BLaER1 treated with 17β-estradiol and CSF1 and Interleukin-3, amounts not matched to agents 10 nM and 100 nM (cell line): ENCODE data around the gene KRTAP4-11.

Experiments used
- H3K27ac ChIP-seq, 11 experiments: shearing (Covaris generic); formaldehyde crosslinking; 2 replicates each; pipeline ENCODE4 v1.8.1; 2022
- H3K27me3 ChIP-seq, 11 experiments: shearing (Covaris generic); formaldehyde crosslinking; 2 replicates each; pipeline ENCODE4 v1.8.1; 2022
- H3K36me3 ChIP-seq, 11 experiments: shearing (Covaris generic); formaldehyde crosslinking; 2 replicates each; pipeline ENCODE4 v1.8.1; 2022
- H3K4me1 ChIP-seq, 10 experiments: shearing (Covaris generic); formaldehyde crosslinking; 2 replicates each; pipeline ENCODE4 v1.8.1; 2022
- H3K4me2 ChIP-seq, 11 experiments: shearing (Covaris generic); formaldehyde crosslinking; 2 replicates each; pipeline ENCODE4 v1.8.1; 2022
- H3K4me3 ChIP-seq, 10 experiments: shearing (Covaris generic); formaldehyde crosslinking; 2 replicates each; pipeline ENCODE4 v1.8.1; 2022
- H3K9ac ChIP-seq, 11 experiments: shearing (Covaris generic); formaldehyde crosslinking; 2 replicates each; pipeline ENCODE4 v1.8.1; 2022
- H3K9me3 ChIP-seq, 11 experiments: shearing (Covaris generic); formaldehyde crosslinking; replicated peaks in 1 of 11; 2 replicates each; pipeline ENCODE4 v1.8.1; 2022
- H4K20me1 ChIP-seq, 11 experiments: shearing (Covaris generic); formaldehyde crosslinking; 2 replicates each; pipeline ENCODE4 v1.8.1; 2022
- Cebpa-rat ChIP-seq, 11 experiments: shearing (Covaris generic); IDR thresholded peaks; 2 replicates each; pipeline ENCODE4 v1.8.1; 2022

Gene KRTAP4-11

GRCh38 chr17:41071606-41072360 is 46.4 kb downstream of the KRTAP4-11 start:
- no peaks in the 10 kb centered on the region for H4K20me1 ChIP-seq
- H3K4me1 ChIP-seq: no peaks in the 10 kb centered on the region
- H3K4me3 ChIP-seq: no peak overlapping the region
- TF ChIP-seq Cebpa-rat (IDR thresholded peaks at IDR 0.05): no peak
- no peak overlapping the region for H3K9ac ChIP-seq
- H3K27ac ChIP-seq: no peak overlapping the region
- H3K9me3 ChIP-seq: peaks cover 0 to 4% (median 0%) of the 10 kb centered on the region in 11 experiments; a peak in 2 of 22 replicates
- H3K4me2 ChIP-seq: no peak overlapping the region
- H3K27me3 ChIP-seq: no peaks in the 10 kb centered on the region
- no peaks in the 10 kb centered on the region for H3K36me3 ChIP-seq

- Histone ChIP-seq H3K4me1 (no peaks in the 10 kb centered on the region), H3K36me3 (no peaks in the 10 kb centered on the region), H3K4me3 (no peak overlapping the region), H3K27me3 (no peaks in the 10 kb centered on the region), H4K20me1 (no peaks in the 10 kb centered on the region), H3K4me2 (no peak overlapping the region; a peak in 1 of 22 replicates), H3K9me3 (no peaks in the 10 kb centered on the region), H3K9ac (no peak overlapping the region), H3K27ac (no peak overlapping the region)
- TF ChIP-seq Cebpa-rat (IDR thresholded peaks at IDR 0.05): no peak
Measured at GRCh38 chr17:41069031-41069430, 49.1 kb downstream of the KRTAP4-11 start.

- H3K9ac ChIP-seq: no peak overlapping the region
- no peaks in the 10 kb centered on the region for H3K27me3 ChIP-seq
- no peaks in the 10 kb centered on the region for H3K4me1 ChIP-seq
- no peaks in the 10 kb centered on the region for H3K9me3 ChIP-seq
- H4K20me1 ChIP-seq: no peaks in the 10 kb centered on the region
- no peak overlapping the region for H3K4me2 ChIP-seq
- TF ChIP-seq Cebpa-rat (IDR thresholded peaks at IDR 0.05): no peak
- H3K4me3 ChIP-seq: no peak overlapping the region
- H3K36me3 ChIP-seq: no peaks in the 10 kb centered on the region
- H3K27ac ChIP-seq: no peak overlapping the region
Measured at GRCh38 chr17:41067281-41067680, 50.9 kb downstream of the KRTAP4-11 start.
